H1 (cell line): Measurements from ENCODE around the gene SLC41A1.

ENCODE experiments used
- CEBPB ChIP-seq: IDR thresholded peaks from 2 replicates; pipeline ENCODE4 v1.6.1; 2012; ENCODE audit warnings: low read depth, low read length
- EP300 ChIP-seq, 2 experiments: IDR thresholded peaks; 1 replicate in 1 of 2; 2 replicates in 1 of 2; pipeline ENCODE4 v1.6.1; 2011 to 2012; ENCODE audit warnings: low read depth in 2 of 2, low read length in 2 of 2, mild to moderate bottlenecking in 2 of 2, borderline replicate concordance in 1 of 2, inconsistent platforms in 1 of 2, moderate library complexity in 1 of 2
- EZH2 ChIP-seq: fragments of 200-600 bp; sonication (generic); IDR thresholded peaks from 2 replicates; pipeline ENCODE4 v1.7.1; 2012; ENCODE audit warnings: low read depth, mild to moderate bottlenecking, moderate library complexity, low read length, inconsistent platforms; ENCODE audit not compliant: severe bottlenecking
- GABPA ChIP-seq: IDR thresholded peaks from 2 replicates; pipeline ENCODE4 v1.6.1; 2011; ENCODE audit warnings: mild to moderate bottlenecking, low read length, moderate library complexity, borderline replicate concordance; ENCODE audit not compliant: insufficient read depth
- GTF2F1 ChIP-seq: IDR thresholded peaks from 2 replicates; pipeline ENCODE4 v1.6.1; 2012; ENCODE audit warnings: low read depth, low read length, improper control_type of control experiment, borderline replicate concordance
- KDM5A ChIP-seq: fragments of 200-600 bp; IDR thresholded peaks from 2 replicates; pipeline ENCODE4 v1.7.1; 2012; ENCODE audit warnings: mild to moderate bottlenecking, low read length, inconsistent platforms, mixed read lengths
- POLR2A ChIP-seq, 2 experiments: IDR thresholded peaks; 1 replicate in 1 of 2; 2 replicates in 1 of 2; pipeline ENCODE4 v1.6.1; 2011; ENCODE audit warnings: low read depth in 2 of 2, low read length in 2 of 2, mild to moderate bottlenecking in 2 of 2; ENCODE audit errors: control extremely low read depth in 1 of 2
- YY1 ChIP-seq: IDR thresholded peaks from 2 replicates; pipeline ENCODE4 v1.6.1; 2011; ENCODE audit warnings: low read depth, mild to moderate bottlenecking, low read length
- TF ChIP-seq, protein P1 (sequence below), 3 experiments: IDR thresholded peaks; 1 replicate in 2 of 3; 2 replicates in 1 of 3; pipeline versions ENCODE4 v1.5.1 to v1.6.1; 2011; ENCODE audit warnings: low read length in 3 of 3, mild to moderate bottlenecking in 3 of 3, inconsistent platforms in 2 of 3, low read depth in 1 of 3, moderate library complexity in 1 of 3; ENCODE audit not compliant: insufficient read depth in 1 of 3; ENCODE audit errors: control extremely low read depth in 1 of 3
- TF ChIP-seq, protein P2 (sequence below): IDR thresholded peaks from 2 replicates; pipeline ENCODE4 v1.6.1; 2012; ENCODE audit warnings: inconsistent platforms

DNA sequence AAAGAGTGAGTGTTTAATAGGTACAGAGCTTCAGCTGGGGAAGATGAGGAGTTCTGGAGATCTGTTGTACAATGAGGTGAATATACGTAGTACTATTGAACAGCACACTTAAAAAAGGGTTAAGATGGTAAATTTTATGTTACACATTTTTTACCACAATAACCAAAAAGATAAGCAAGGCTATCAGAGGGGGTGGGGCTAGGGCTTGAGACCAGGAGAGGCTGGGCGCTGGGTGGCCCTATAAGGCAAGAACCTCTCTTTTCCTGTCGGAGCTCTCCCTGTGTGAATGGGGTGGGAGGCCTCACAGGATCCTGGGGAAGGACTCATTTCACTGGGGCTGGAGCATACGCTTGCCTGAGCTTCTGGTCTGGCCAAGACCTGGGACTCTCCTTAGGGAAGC, 9.0 kb downstream of the SLC41A1 start:
- TF ChIP-seq, protein P1, sequence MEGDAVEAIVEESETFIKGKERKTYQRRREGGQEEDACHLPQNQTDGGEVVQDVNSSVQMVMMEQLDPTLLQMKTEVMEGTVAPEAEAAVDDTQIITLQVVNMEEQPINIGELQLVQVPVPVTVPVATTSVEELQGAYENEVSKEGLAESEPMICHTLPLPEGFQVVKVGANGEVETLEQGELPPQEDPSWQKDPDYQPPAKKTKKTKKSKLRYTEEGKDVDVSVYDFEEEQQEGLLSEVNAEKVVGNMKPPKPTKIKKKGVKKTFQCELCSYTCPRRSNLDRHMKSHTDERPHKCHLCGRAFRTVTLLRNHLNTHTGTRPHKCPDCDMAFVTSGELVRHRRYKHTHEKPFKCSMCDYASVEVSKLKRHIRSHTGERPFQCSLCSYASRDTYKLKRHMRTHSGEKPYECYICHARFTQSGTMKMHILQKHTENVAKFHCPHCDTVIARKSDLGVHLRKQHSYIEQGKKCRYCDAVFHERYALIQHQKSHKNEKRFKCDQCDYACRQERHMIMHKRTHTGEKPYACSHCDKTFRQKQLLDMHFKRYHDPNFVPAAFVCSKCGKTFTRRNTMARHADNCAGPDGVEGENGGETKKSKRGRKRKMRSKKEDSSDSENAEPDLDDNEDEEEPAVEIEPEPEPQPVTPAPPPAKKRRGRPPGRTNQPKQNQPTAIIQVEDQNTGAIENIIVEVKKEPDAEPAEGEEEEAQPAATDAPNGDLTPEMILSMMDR (IDR thresholded peaks at IDR 0.05; ENCODE audit: control extremely low read depth in 1 of 3, insufficient read depth in 1 of 3, low read depth in 1 of 3, low read length in 3 of 3) = no peak
- TF ChIP-seq, protein P2, sequence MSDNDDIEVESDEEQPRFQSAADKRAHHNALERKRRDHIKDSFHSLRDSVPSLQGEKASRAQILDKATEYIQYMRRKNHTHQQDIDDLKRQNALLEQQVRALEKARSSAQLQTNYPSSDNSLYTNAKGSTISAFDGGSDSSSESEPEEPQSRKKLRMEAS = no peak
- TF ChIP-seq POLR2A (IDR thresholded peaks at IDR 0.05; ENCODE audit: control extremely low read depth in 1 of 2, low read depth in 2 of 2, low read length in 2 of 2) (no peak), GTF2F1 (no peak), KDM5A (no peak), YY1 (no peak), EP300 (IDR thresholded peaks at IDR 0.05; ENCODE audit: borderline replicate concordance in 1 of 2, low read depth in 2 of 2, low read length in 2 of 2) (no peak), EZH2 (no peak), CEBPB (no peak), GABPA (no peak)
